Mammary epithelial cell (primary cell): Measurements from ENCODE around the gene SPCS1.

ENCODE experiments used
- CTCF ChIP-seq, 2 donors: IDR thresholded peaks in 1 of 2; conservative IDR thresholded peaks in 1 of 2; 2 replicates each; pipeline ENCODE4 v1.5.1; 2011 to 2012; ENCODE audit warnings: inconsistent platforms in 2 of 2, low read length in 2 of 2, mild to moderate bottlenecking in 2 of 2, control low read depth in 1 of 2, low read depth in 1 of 2; ENCODE audit not compliant: insufficient read depth in 1 of 2; ENCODE audit errors: extremely low read depth in 1 of 2
- EZH2 ChIP-seq: IDR thresholded peaks from 2 replicates; pipeline ENCODE4 v1.6.1; 2012; ENCODE audit warnings: low read length, inconsistent platforms, borderline replicate concordance

GRCh38 chr3:52679199-52679538 lies 26.7 kb upstream of the SPCS1 start:
- TF ChIP-seq CTCF (conservative IDR thresholded peaks at IDR 0.05 in 1 of 2, IDR thresholded peaks at IDR 0.05 in 1 of 2; ENCODE audit: extremely low read depth in 1 of 2, insufficient read depth in 1 of 2, low read depth in 1 of 2, low read length in 2 of 2): no peak
- no peak for TF ChIP-seq EZH2
